ENCODE measurements around the gene LINC00632. TPM values are rescaled to one million over a fixed set of nuclear protein-coding genes. Genes with fewer than 3 reads are reported as not detected.
A peak's percentile ranks its signal among the peaks of the same experiment; 100 is the strongest.
"Not testable (repeated sequence)": the region's sequence is repeated elsewhere in the genome, so short reads cannot be mapped to it uniquely, and the experiment has no call there.

Gene LINC00632
- 1,000 to 10,000 TPM in 1 of 2 donors, 100 to 1,000 TPM in 1; 513 to 1,057 TPM for total RNA-seq
- long read RNA-seq: 0 reads

DNA sequence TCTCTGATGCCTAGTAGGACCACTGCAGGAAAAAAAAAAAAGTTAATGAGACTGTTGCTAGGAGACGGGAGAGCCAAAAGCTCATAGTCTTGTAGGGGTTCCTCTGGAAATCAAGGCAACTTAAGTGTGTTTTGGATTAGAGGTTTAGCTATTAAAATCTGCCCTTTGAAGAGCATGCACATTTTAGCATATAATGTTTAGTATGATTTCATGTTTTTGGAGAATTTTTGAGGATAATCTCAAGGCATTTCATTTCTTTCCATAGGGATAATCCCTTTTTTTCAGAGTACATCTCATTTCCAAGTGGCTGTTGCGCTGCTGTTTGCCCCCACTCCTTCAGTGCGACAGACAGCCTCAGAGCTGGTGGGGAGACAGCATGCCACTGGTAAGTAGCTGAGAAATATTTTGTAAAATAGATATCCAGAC is at the start of gene LINC00632:
Gene LINC00632, plus strand, starts transcription at position 339 of the 426 bp plus-strand sequence.
- intact Hi-C loops (cut with DNase I): no loop called here
- ATAC-seq: no peak
- DNase-seq: no peak

DNA sequence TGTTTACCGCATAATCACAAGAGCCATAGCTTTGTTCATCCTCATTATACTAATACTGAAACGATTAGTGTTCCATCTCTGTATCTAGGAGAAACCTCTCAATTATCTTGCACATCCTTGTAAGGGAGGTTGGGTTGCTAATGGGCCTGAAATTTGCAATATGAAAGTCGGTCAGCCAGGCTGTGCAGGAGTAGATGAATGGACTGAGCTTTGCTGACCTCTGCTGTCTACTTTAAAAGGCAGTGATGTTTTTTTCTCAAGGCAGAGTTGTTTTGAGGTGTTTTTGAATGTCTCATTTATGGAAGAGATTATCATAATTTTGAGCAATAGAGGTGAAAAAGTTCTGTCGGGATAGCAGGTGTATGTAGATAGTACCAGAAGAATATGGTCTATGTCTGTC is 47.9 kb upstream of the LINC00632 start:
- intact Hi-C loops (cut with DNase I): loop anchor here (2.0 to 10.0 kb wide), 2 partner anchors 607 kb away; no protein-coding TSS in a partner anchor
- no peak for ATAC-seq
- no peak for DNase-seq

DNA sequence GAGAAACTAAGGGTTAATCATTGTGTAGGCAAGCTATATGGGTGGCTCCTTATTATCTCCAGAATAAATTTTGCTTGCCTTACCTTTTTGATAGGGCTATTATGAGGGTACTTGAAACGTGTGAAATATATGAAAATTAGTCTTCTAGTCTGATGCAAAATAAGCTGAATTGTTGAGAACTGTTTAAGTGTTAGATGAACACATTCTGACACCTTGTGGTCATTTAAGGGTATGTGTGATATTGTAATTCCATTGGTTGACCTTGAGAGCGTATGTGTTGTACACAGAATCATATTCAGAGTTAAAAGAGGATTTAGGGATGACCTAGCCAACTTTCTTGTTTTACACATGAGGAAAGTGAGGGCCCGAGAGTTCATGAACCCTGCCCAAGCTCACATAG is 44.6 kb upstream of the LINC00632 start:
- DNase-seq: no peak
- intact Hi-C loops (cut with DNase I): loop anchor here in 1 of 2 donors (10.0 kb wide), 1 partner anchor 610 kb away; no protein-coding TSS in a partner anchor
- peak in 1 of 2 donors; percentile 55 for ATAC-seq

DNA sequence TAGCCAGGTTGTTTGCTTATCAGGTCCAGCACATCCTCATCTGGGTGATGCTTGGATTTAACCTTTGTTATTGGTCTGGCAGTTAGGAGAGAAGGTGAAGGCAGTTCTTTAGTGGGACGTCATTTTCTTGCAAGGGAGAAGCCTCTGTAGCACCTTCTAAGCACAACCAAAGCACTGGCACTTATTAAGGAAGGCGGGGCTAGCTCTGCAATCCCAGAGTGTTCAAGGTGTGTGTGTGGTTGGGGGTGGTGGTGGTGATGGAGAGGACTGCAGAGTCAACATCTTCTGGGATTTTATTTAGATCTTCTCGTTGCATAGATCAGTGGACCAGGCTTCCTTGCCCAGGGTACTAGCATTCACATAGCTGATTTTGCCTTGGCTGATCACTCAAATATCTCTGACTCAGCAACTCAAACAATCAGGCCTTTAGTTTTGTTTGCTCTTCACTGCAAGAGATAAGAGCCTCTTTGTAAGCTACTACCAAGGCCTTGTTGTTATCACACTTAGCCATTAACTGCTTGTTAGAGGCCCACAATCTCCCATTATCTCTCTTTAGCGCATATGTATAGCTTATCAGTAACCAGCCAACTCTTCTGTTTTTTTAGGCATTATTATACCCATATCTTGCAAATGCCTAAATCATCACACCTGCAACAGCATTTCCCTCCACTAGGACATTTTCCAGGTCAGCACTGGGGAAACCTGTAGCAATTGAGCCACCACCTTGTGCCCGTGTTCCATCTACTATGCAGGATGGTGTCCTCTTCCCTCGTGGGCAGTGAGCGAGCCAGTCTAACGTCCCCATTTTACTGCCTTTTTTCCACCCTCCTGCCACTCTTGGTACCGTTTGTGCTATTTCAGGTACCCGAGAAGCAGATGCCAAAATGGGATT is 36.5 kb upstream of the LINC00632 start:
- no peak for DNase-seq
- no peak for ATAC-seq
- intact Hi-C loops (cut with DNase I): no loop called here

DNA sequence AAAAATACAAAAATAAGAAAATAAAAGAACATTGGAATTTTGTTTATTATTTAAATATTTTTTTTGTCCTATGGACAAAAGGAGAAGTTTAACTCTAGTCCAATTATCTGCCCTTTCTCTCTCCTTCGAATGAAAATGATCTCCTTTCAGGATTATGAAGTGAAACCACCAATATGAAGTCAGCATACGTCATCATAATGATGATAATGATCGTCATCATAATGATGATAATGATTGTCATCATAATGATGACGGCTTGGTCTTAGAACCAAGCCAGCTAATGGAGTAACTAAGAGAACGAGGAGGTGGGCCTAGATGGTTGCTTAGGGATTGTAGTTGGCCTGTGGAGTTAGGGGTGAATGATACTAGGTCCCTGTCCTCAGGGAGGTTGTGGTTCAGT is 21.9 kb upstream of the LINC00632 start:
- ATAC-seq (no peak), DNase-seq (no peak)
- intact Hi-C loops (cut with DNase I): no loop called here

DNA sequence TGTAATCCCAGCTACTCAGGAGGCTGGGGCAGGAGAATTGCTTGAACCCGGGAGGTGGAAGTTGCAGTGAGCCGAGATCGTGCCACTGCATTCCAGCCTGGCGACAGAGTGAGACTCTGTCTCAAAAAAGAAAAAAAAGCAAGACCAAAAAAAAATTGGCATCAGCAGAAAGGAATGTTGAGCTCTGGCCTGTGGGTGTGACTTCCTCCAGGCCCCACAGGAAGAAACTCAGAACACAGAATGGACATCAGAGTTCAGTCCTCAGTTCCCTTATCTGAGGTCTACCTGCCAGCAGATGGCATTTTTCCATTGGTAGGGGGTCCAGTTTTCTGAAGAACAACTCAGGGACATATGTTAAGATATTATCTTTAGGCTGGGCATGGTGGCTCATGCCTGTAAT is 18.0 kb upstream of the LINC00632 start:
- intact Hi-C loops (cut with DNase I); DNase-seq; ATAC-seq: not testable (repeated sequence)

DNA sequence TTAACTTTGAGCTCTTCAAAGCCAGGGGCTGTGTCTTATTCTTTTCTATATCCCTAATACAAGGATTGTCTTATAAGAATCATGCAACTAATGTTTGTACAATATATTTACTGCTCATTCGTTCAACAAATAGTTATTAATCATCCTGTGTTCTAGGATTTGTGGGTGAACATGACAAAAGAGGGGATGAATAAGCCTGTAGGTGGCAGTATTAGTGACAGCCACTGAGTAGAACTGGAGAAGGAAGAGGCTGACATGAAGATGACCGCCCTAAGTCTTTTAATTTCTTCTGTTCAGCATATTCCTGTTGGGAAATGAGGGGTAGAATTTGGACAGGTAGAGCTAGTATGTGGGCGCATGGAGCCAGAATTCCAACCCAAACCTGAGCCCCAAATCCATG is 11.9 kb upstream of the LINC00632 start:
- ATAC-seq: no peak
- intact Hi-C loops (cut with DNase I): no loop called here
- DNase-seq: no peak

DNA sequence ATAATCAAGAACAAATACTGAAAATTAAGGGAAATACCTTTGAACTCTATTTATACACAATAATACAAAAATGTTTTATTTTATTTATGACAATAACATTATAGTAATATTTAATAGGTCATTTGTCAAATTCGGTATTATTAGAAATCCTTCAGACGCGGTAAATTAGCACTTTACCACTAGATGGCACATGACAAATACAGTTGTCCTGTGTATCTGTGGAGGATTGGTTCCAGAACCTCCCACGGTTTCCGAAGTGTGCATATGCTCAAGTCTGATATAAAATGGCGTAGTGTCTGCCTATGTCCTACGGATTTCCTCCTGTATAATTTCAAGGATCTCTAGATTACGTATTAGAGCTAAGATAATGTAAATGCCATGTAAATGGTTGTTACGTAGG is 8.1 kb upstream of the LINC00632 start:
- ATAC-seq (no peak), DNase-seq (no peak)
- intact Hi-C loops (cut with DNase I): no loop called here

DNA sequence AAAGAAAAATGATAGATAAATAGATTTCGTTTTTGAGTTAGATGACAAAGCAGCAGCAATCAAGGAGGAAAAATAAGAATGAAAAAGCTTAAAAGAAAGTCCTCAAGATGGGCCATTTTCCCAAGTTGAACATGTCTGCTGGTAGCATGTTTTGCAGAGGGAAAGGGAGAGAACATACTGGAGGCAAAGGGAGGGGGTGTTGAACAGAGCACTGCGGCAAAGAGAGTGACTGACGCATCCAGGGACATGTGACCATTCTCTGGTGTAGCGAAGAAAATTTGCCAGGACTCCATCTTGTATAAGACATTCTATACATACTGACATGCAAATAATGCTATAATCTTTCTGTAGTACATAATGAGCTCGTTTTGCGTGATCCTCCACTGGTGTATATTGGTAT is 1.2 kb downstream of the LINC00632 start:
- DNase-seq (no peak), ATAC-seq (peak in 1 of 2 donors; percentile 65)

DNA sequence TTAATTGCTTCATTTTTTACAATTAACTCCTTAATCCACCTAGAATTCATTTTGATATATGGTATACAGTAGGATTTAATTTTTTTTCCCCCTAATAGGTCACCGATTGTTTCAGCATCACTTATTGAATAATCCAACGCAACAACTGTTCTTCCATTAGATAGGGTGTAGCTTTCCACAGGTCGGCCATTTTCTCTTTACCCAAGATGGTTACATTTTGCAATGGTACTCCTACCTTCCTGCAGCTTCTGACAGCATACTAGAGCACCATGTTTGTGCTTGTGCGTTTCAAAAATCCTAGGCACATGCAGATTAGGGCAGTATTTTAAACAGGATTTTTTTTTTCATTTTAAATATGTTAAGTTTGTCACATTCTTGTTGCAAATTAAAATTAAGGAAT is 2.3 kb downstream of the LINC00632 start:
- intact Hi-C loops (cut with DNase I): no loop called here

More for the DNA sequence above, 1.2 kb downstream of the LINC00632 start:
- intact Hi-C loops (cut with DNase I): no loop called here

DNA sequence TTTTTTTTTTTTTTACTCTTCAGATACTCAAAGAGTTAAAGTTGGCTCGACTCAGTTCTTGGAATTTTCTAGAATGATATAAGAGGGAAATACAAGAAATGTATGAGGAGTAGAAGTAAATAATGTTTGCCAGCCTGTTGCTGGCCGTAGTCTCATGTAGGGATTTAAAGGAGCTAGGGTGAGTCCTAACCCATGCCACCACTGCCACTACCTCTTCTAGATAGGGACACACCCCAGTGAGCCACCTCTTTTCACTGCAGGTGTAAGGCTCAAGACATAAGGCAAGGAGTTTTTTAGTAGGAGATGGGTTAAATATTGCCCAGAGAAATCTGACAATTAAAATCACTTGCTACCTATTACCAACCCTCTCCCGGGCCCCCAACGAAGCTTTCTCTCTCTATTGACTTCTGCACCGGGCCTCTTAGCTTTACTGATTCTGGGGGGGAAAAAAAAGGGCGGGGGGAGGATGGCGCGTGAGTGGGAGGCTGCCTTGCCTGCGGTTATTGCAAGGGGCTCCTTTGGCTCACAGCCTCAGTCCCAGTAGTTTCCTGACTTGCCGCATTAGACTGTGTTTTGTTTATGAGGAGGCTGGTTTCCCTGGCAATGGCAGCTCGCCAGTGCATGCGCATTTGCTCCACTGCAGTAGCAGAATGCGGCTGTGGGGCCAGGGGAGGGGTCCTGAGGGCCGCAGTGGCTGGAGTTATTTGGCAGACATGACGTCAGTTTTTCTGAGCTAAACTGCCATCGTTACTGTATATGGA is 3.0 kb downstream of the LINC00632 start:
- DNase-seq (peak; percentile 61), ATAC-seq (peak; percentile 68 to 85)

More for the DNA sequence above, 2.3 kb downstream of the LINC00632 start:
- DNase-seq: no peak
- no peak for ATAC-seq

DNA sequence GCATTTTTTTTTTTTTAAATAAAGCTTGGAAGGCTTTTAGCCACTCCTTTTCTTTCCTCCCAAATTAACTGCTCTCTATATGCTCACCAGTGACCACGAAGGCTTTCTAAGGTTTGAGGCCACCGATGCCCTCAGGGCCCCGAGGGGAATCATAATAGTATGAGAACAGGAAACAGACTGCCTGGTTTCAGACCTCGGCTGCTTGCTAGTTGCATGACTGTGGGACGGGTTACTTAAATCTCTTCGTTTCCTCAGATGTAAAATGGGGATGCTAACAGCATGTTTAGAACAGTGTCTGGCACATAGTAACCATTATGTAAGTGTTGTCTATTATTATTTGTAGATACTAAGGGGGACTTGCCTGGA is 3.6 kb downstream of the LINC00632 start:
- ATAC-seq: peak; percentile 3 to 34
- DNase-seq: no peak
- intact Hi-C loops (cut with DNase I): no loop called here

More for the DNA sequence above, 3.0 kb downstream of the LINC00632 start:
- intact Hi-C loops (cut with DNase I): no loop called here

DNA sequence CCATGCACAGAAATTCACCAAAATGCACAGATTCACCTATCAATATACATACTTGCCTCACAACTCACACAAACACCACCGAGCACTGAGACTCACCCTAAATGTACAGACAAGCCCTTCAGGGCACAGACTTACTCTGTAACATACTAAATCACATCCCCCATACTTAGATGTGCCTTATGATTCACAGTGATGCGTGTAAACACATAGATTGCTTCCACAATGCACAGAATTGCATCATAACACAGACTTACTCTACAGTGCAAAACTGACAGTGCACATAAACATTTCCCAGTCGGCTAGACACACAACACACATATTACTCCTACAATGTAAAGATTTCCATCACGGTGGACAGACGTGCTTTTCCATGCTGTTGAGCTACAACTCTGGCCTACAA is 6.2 kb downstream of the LINC00632 start:
- ATAC-seq (no peak), DNase-seq (no peak)
- intact Hi-C loops (cut with DNase I): no loop called here

DNA sequence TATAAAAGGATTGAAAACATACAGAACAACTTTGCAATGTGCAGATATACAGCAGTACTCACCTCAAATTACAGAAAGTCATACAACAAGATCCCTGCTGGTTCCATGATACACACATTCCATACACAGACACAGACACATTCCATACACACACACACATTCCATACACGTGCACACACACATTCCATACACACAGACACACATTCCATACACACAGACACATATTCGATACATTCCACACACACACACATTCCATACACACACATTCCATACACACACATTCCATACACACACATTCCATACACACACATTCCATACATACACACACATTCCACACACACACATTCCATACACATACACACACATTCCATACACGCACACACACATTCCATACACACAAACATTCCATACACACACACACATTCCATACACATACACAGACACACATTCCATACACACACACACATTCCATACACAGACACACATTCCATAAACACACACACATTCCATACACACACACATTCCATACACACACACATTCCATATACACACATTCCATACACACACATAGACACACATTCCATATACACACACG is 13.7 kb downstream of the LINC00632 start:
- ATAC-seq: no peak

DNA sequence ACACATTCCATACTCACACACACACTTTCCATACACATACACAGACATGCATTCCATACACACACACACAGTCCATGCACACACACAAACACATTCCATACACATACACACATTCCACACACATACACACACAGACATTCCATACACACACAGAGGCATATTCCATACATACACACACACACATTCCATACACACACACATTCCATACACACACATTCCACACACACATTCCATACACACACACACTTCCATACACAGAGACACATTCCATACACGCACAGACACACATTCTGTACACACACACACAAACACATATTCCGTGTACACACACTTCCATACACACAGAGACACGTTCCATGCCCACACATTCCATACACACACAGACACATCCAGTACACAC is 14.8 kb downstream of the LINC00632 start:
- intact Hi-C loops (cut with DNase I): no loop called here
- no peak for DNase-seq
- ATAC-seq: no peak

More for the DNA sequence above, 13.7 kb downstream of the LINC00632 start:
- intact Hi-C loops (cut with DNase I): no loop called here
- DNase-seq: no peak

DNA sequence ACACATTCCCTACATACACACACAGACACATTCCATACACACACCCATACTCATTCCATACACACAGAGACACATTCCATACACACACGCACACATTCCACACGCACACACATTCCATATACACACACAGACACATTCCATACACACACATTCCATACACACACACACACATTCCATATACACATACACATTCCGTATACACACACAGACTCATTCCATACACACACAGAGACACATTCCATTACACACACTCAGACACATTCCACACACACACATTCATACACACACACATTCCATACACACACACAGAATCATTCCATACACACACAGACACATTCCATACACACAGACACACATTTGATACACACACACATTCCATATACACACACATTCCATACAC is 15.2 kb downstream of the LINC00632 start:
- DNase-seq: no peak
- no peak for ATAC-seq
- intact Hi-C loops (cut with DNase I): no loop called here

DNA sequence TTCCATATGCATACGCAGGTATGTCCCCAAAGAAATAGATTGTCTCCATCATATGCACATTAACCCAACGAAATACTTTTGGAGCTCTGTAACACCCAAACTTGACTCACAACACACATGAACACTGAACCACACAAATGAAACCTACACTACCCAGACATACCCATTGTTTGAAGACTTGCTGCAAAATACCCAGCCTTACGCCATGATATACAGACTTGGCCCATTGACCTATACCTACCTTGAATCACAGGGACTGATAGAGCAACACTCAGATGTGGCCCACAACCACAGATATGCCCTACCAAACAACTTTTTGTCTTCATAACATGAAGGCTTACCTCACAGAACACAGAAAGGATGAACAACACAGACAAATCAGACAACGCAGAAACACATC is 15.9 kb downstream of the LINC00632 start:
- no peak for DNase-seq
- ATAC-seq: no peak
- intact Hi-C loops (cut with DNase I): no loop called here

DNA sequence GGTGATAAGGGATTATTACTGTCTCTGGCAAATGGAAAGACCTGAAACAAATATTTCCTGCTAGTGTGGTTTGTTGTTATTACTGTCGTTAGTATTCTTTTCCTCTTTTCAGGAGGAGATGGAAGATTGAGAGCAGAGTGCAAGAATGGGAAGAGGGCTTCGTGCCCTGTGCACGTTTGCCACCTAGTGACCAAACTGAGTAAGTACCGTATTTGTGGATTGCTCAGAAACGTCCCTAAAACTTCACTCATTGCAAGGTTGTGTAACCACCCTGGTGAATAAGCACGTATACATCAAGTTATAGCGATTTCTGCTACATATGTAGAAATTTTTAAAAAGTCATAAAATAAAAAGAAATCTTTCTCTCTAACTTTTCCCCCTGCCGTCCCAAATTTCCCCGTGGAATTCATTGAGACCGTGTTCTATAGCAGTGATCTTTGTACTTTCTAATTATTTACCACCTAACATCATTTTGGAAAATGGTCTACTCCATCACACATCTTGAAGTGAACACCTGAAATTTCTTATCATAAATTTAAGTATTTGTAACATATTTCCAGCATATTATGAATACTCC is 24.3 kb downstream of the LINC00632 start:
- peak; percentile 57 to 59 for ATAC-seq
- intact Hi-C loops (cut with DNase I): no loop called here
- DNase-seq: no peak

DNA sequence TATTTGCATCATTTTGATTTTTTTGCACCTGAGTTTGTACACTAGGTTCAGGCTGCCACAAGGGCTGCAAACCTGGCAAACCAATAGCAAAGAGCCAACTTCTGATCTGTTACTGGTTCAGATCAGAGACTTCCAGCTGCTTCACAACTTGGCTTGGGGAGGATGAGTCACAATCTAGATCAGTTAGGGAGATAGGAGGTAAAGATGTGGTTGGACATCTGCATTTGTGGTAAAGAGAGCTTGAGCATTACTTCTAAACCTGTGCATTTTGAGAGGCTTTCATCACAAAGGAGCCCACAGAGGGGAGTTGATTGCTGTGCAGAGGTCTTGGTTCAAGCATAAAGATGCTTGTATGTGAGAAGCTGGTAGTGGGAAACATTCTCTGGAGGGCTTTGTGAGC is 34.5 kb downstream of the LINC00632 start:
- DNase-seq (no peak), ATAC-seq (no peak)
- intact Hi-C loops (cut with DNase I): no loop called here
